Stomach (tissue), 9 donors: ENCODE data around the gene EPHX1. TPM values are rescaled to one million over a fixed set of nuclear protein-coding genes. Genes with fewer than 3 reads are reported as not detected.

Experiments
- DNase-seq, 2 donors: peaks; one replicate each; pipeline versions ENCODE4 v3.0.0 to v3.0.0-alpha.2; 2013 to 2019
- H3K27ac ChIP-seq, 5 donors: fragments of 200-600 bp in 4 of 5; sonication (generic) in 4 of 5; one replicate each; pipeline ENCODE4 v1.5.1; 2013 to 2019; ENCODE audit warnings: mild to moderate bottlenecking in 1 of 5, moderate library complexity in 1 of 5
- H3K27me3 ChIP-seq, 3 donors: fragments of 200-600 bp; sonication (generic); one replicate each; pipeline ENCODE4 v1.5.1; 2017 to 2019; ENCODE audit warnings: mixed run types in 1 of 3
- H3K36me3 ChIP-seq, 4 donors: fragments of 200-600 bp; sonication (generic); 1 replicate in 3 of 4; 2 replicates in 1 of 4; pipeline ENCODE4 v1.5.1; 2016 to 2019
- H3K4me1 ChIP-seq, 4 donors: fragments of 200-600 bp; sonication (generic); one replicate each; pipeline ENCODE4 v1.5.1; 2016 to 2019
- H3K4me3 ChIP-seq, 4 donors: fragments of 200-600 bp; sonication (generic) in 3 of 4; one replicate each; pipeline ENCODE4 v1.5.1; 2016 to 2019; ENCODE audit warnings: mild to moderate bottlenecking in 1 of 4
- H3K9me3 ChIP-seq, 4 donors: fragments of 200-600 bp; sonication (generic); one replicate each; pipeline ENCODE4 v1.5.1; 2016 to 2019
- EP300 ChIP-seq: sonication (generic); formaldehyde crosslinking; IDR thresholded peaks from one replicate; pipeline ENCODE4 v1.6.1; 2017; ENCODE audit warnings: antibody characterized with exemption
- POLR2A ChIP-seq, 4 donors: fragments of 450-650 bp; IDR thresholded peaks; one replicate each; pipeline ENCODE4 v1.6.1; 2016; ENCODE audit warnings: antibody characterized with exemption in 4 of 4, control low read depth in 2 of 4, mild to moderate bottlenecking in 1 of 4, moderate library complexity in 1 of 4
- POLR2AphosphoS5 ChIP-seq, 3 donors: sonication (generic); formaldehyde crosslinking; IDR thresholded peaks; one replicate each; pipeline ENCODE4 v1.6.1; 2016; ENCODE audit warnings: antibody characterized with exemption in 3 of 3
- WGBS, 5 donors: extraction: QIAGEN DNeasy Blood & Tissue Kit in 3 of 5; methylation state at CpG; one replicate each; pipeline versions ENCODE4 v1.1.5 to v1.1.7; 2013 to 2018; 5-methylcytosine and 5-hydroxymethylcytosine counted together
- intact Hi-C: fragments of 100-400 bp; cut with DNase I; formaldehyde crosslinking; loops from one replicate; pipeline ENCODE4 v1.15.1; 2023; ENCODE audit warnings: low total_unique reads
- polyA plus RNA-seq, 3 donors: library from polyadenylated mRNA; stranded (reverse); fragments of 200-250 nt; gene quantifications; one replicate each; pipeline ENCODE4 v1.2.3, GENCODE V29; 2013
- total RNA-seq, 5 donors: library from RNA; depleted of rRNA; stranded (reverse); fragments of >200 nt; gene quantifications; one replicate each; pipeline versions ENCODE4 v1.1.0 to v1.2.3, GENCODE V29; 2014 to 2016
- TF ChIP-seq, protein P1 (sequence below), 7 experiments: fragments of 450-650 bp in 4 of 7; fragments of 200-600 bp in 3 of 7; sonication (generic) in 3 of 7; IDR thresholded peaks; one replicate each; pipeline ENCODE4 v1.5.1; 2016 to 2019; ENCODE audit warnings: antibody characterized with exemption in 7 of 7, control low read depth in 2 of 7, mild to moderate bottlenecking in 1 of 7
- donor health status: healthy with polysubstance abuse.
- donor health status: Bipolar disorder and iron deficiency.
- donor health status: healthy.

Gene EPHX1
- total and polyA plus RNA-seq, 8 donors = 13.0 to 94.6 (median 40.5) TPM

- TF ChIP-seq, protein P1, sequence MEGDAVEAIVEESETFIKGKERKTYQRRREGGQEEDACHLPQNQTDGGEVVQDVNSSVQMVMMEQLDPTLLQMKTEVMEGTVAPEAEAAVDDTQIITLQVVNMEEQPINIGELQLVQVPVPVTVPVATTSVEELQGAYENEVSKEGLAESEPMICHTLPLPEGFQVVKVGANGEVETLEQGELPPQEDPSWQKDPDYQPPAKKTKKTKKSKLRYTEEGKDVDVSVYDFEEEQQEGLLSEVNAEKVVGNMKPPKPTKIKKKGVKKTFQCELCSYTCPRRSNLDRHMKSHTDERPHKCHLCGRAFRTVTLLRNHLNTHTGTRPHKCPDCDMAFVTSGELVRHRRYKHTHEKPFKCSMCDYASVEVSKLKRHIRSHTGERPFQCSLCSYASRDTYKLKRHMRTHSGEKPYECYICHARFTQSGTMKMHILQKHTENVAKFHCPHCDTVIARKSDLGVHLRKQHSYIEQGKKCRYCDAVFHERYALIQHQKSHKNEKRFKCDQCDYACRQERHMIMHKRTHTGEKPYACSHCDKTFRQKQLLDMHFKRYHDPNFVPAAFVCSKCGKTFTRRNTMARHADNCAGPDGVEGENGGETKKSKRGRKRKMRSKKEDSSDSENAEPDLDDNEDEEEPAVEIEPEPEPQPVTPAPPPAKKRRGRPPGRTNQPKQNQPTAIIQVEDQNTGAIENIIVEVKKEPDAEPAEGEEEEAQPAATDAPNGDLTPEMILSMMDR (IDR thresholded peaks at IDR 0.05) = no peak
- TF ChIP-seq EP300 = no peak
- no peak for TF ChIP-seq POLR2A (IDR thresholded peaks at IDR 0.05)
- no peak for TF ChIP-seq POLR2AphosphoS5 (IDR thresholded peaks at IDR 0.05)
- intact Hi-C loops = no loop called here
These were observed 5.7 kb downstream of the EPHX1 start for GRCh38 chr1:225815526-225816178.

GRCh38 chr1:225816643-225817538 is 7.0 kb downstream of the EPHX1 start:
- Histone ChIP-seq H3K27me3 (no peaks in the 10 kb centered on the region), H3K4me1 (peaks cover 84 to 97% (median 90%) of the 10 kb centered on the region in 4 donors), H3K27ac (peak overlapping the region; percentile 86 to 96 (median 94)), H3K9me3 (no peaks in the 10 kb centered on the region), H3K36me3 (no peaks in the 10 kb centered on the region), H3K4me3 (peak overlapping the region in 1 of 4 donors; percentile 1)
- intact Hi-C loops = no loop called here
- TF ChIP-seq POLR2AphosphoS5 (IDR thresholded peaks at IDR 0.05) = no peak
- TF ChIP-seq POLR2A (IDR thresholded peaks at IDR 0.05) = no peak
- TF ChIP-seq EP300 = no peak
- WGBS, 5 donors = 25 to 43% (median 33%) methylated on average over 16 to 17 of the region's 17 CpGs
- DNase-seq = peak; percentile 42 to 83

More at GRCh38 chr1:225815526-225816178, 5.7 kb downstream of the EPHX1 start:
- Histone ChIP-seq H3K36me3 (no peaks in the 10 kb centered on the region), H3K27me3 (no peaks in the 10 kb centered on the region), H3K4me1 (peaks cover 87 to 97% (median 93%) of the 10 kb centered on the region in 4 donors), H3K9me3 (no peaks in the 10 kb centered on the region), H3K4me3 (no peak overlapping the region), H3K27ac (peak overlapping the region in 4 of 5 donors; percentile 92 to 96 (median 94))
- 89 to 95% (median 93%) methylated on average over 17 of the region's 17 CpGs for WGBS, 5 donors
- no peak for DNase-seq

DNA sequence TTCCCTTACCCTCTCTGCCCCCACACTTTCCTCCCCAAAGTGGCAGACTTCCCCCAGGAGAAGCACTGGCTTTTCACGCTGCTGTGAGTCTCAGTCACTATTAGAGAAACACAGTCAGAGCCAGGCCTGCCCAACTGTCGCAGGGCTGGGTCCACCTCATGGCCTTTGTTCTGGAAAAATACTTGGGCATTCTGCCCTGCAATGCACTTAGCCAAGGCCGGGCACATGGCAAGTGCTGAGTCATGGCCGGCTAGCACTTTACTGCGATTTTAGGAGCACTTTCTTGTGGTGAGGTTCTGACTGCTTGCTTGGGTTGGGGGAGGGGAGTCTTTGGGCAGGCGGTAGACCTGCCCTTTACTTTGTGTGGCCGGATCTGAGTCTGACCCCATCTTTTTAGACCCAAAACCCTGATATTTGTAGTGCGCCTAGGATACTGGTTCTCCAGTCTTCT is 7.7 kb downstream of the EPHX1 start:
- Histone ChIP-seq H3K27me3 (no peaks in the 10 kb centered on the region), H3K4me3 (peak overlapping the region in 1 of 4 donors; percentile 9), H3K27ac (peak overlapping the region; percentile 86 to 96 (median 94)), H3K36me3 (peaks cover 0 to 2% (median under 1%) of the 10 kb centered on the region in 4 donors), H3K4me1 (peaks cover 76 to 97% (median 86%) of the 10 kb centered on the region in 4 donors), H3K9me3 (no peaks in the 10 kb centered on the region)
- TF ChIP-seq POLR2AphosphoS5 (IDR thresholded peaks at IDR 0.05) (peak; percentile 73 to 96 (median 91)), POLR2A (IDR thresholded peaks at IDR 0.05) (no peak), EP300 (peak; percentile 74)
- TF ChIP-seq, protein P1 (IDR thresholded peaks at IDR 0.05) = peak in 1 of 7 experiments; percentile 6
- DNase-seq = peak; percentile 68 to 93
- intact Hi-C loops = no loop called here
- 20 to 32% (median 30%) methylated on average over 5 to 8 of the region's 8 CpGs for WGBS, 5 donors

GRCh38 chr1:225818229-225818628 is 8.3 kb downstream of the EPHX1 start:
- Histone ChIP-seq H3K4me1 (peaks cover 70 to 97% (median 85%) of the 10 kb centered on the region in 4 donors), H3K27ac (peak overlapping the region in 4 of 5 donors; percentile 92 to 96 (median 94))

More at GRCh38 chr1:225818229-225818628, 8.3 kb downstream of the EPHX1 start:
- H3K4me3 ChIP-seq = no peak overlapping the region
- no peaks in the 10 kb centered on the region for H3K27me3 ChIP-seq
- DNase-seq = no peak
- no peak for TF ChIP-seq POLR2A (IDR thresholded peaks at IDR 0.05)
- TF ChIP-seq EP300 = no peak
- no peak for TF ChIP-seq POLR2AphosphoS5 (IDR thresholded peaks at IDR 0.05)
- TF ChIP-seq, protein P1 (IDR thresholded peaks at IDR 0.05) = no peak
- 79 to 94% (median 87%) methylated on average over 7 of the region's 7 CpGs for WGBS, 5 donors
- no peaks in the 10 kb centered on the region for H3K9me3 ChIP-seq
- intact Hi-C loops = no loop called here
- H3K36me3 ChIP-seq = peaks cover 0 to 4% (median 2%) of the 10 kb centered on the region in 4 donors
